ENCODE data around the gene RABIF.
A peak's percentile ranks its signal among the peaks of the same experiment; 100 is the strongest.
"Not testable (repeated sequence)": the region's sequence is repeated elsewhere in the genome, so short reads cannot be mapped to it uniquely, and the experiment has no call there.

The RABIF gene

GRCh38 chr1:202888531-202889360, at the start of gene RABIF:
Gene RABIF (minus strand): TSS chr1:202889149. CDS start chr1:202889098, 51 bp downstream.
- peak; percentile 95 for DNase-seq (ENCODE audit: low read depth)

GRCh38 chr1:202938287-202938925, 49.5 kb upstream of the RABIF start:
- DNase-seq (ENCODE audit: low read depth): no peak

- DNase-seq (ENCODE audit: low read depth): not testable (repeated sequence)
Measured at GRCh38 chr1:202936409-202936808, 47.5 kb upstream of the RABIF start.

- no peak for DNase-seq (ENCODE audit: low read depth)
Measured at GRCh38 chr1:202935844-202936243, 46.9 kb upstream of the RABIF start.

- DNase-seq (ENCODE audit: low read depth): no peak
Measured at GRCh38 chr1:202934755-202935154, 45.8 kb upstream of the RABIF start.

- DNase-seq (ENCODE audit: low read depth): no peak
Measured at GRCh38 chr1:202932476-202932875, 43.5 kb upstream of the RABIF start.

- DNase-seq (ENCODE audit: low read depth): peak; percentile 92
Measured at GRCh38 chr1:202926581-202927491, 37.9 kb upstream of the RABIF start, which contains the start of gene KLHL12. Gene KLHL12 (minus strand): TSS chr1:202927234. CDS start chr1:202925162, 2,072 bp downstream.

GRCh38 chr1:202923533-202923932, 34.6 kb upstream of the RABIF start:
- no peak for DNase-seq (ENCODE audit: low read depth)

GRCh38 chr1:202919615-202920014, 30.7 kb upstream of the RABIF start:
- DNase-seq (ENCODE audit: low read depth): no peak

GRCh38 chr1:202915146-202915545, 26.2 kb upstream of the RABIF start:
- DNase-seq (ENCODE audit: low read depth): no peak

- DNase-seq (ENCODE audit: low read depth): not testable (repeated sequence)
Measured at GRCh38 chr1:202912476-202912875, 23.5 kb upstream of the RABIF start.

GRCh38 chr1:202909494-202909893, 20.5 kb upstream of the RABIF start:
- no peak for DNase-seq (ENCODE audit: low read depth)

GRCh38 chr1:202908998-202909397, 20.0 kb upstream of the RABIF start:
- no peak for DNase-seq (ENCODE audit: low read depth)

- no peak for DNase-seq (ENCODE audit: low read depth)
Measured at GRCh38 chr1:202905331-202905730, 16.4 kb upstream of the RABIF start.

- not testable (repeated sequence) for DNase-seq (ENCODE audit: low read depth)
Measured at GRCh38 chr1:202903808-202904207, 14.9 kb upstream of the RABIF start.

- no peak for DNase-seq (ENCODE audit: low read depth)
Measured at GRCh38 chr1:202901555-202901954, 12.6 kb upstream of the RABIF start.

GRCh38 chr1:202892501-202892900, 3.6 kb upstream of the RABIF start:
- DNase-seq (ENCODE audit: low read depth): no peak

- DNase-seq (ENCODE audit: low read depth): no peak
Measured at GRCh38 chr1:202890392-202890791, 1.4 kb upstream of the RABIF start.

- DNase-seq (ENCODE audit: low read depth): no peak
Measured at GRCh38 chr1:202888221-202888530, 773 bp downstream of the RABIF start.

- no peak for DNase-seq (ENCODE audit: low read depth)
Measured at GRCh38 chr1:202880961-202881460, 7.9 kb downstream of the RABIF start.

- DNase-seq (ENCODE audit: low read depth): no peak
Measured at GRCh38 chr1:202880062-202880461, 8.9 kb downstream of the RABIF start.

- DNase-seq (ENCODE audit: low read depth): no peak
Measured at GRCh38 chr1:202879128-202879527, 9.8 kb downstream of the RABIF start.
